HL-60 (cell line): Measurements from ENCODE around the gene PCNX2.

Source experiments
- DNase-seq, 2 experiments: peaks; one replicate each; pipeline ENCODE4 v3.0.0-alpha.2; 2010 to 2020; ENCODE audit warnings: low read depth in 1 of 2, low spot score in 1 of 2
- H3K27ac ChIP-seq: fragments of 250-450 bp; sonication (Bioruptor Pico); replicated peaks from 2 replicates; pipeline ENCODE4 v1.5.1; 2020; ENCODE audit warnings: mild to moderate bottlenecking, moderate library complexity
- H3K27me3 ChIP-seq: fragments of 250-450 bp; sonication (Bioruptor Pico); 2 replicates; pipeline ENCODE4 v1.5.1; 2021; ENCODE audit warnings: mild to moderate bottlenecking, moderate library complexity; ENCODE audit not compliant: insufficient read depth, poor library complexity, severe bottlenecking
- H3K4me3 ChIP-seq: replicated peaks from 2 replicates; pipeline ENCODE4 v1.5.1; 2011; ENCODE audit warnings: mild to moderate bottlenecking, control low read depth, low read length; ENCODE audit not compliant: insufficient read depth
- CTCF ChIP-seq: IDR thresholded peaks from one replicate; pipeline ENCODE4 v1.5.1; 2011; ENCODE audit warnings: low read length, control low read depth, inconsistent platforms; ENCODE audit not compliant: insufficient read depth
- GABPA ChIP-seq: IDR thresholded peaks from 2 replicates; pipeline ENCODE4 v1.6.1; 2012; ENCODE audit warnings: low read depth
- POLR2AphosphoS5 ChIP-seq: IDR thresholded peaks from 2 replicates; pipeline ENCODE4 v1.6.1; 2012; ENCODE audit warnings: low read depth
- REST ChIP-seq: IDR thresholded peaks from 2 replicates; pipeline ENCODE4 v1.6.1; 2012; ENCODE audit warnings: low read depth; ENCODE audit not compliant: insufficient replicate concordance
- SPI1 ChIP-seq: IDR thresholded peaks from 2 replicates; pipeline ENCODE4 v1.6.1; 2012; ENCODE audit warnings: low read depth, mild to moderate bottlenecking, borderline replicate concordance

Gene PCNX2

GRCh38 chr1:233163696-233164095 is 131.8 kb downstream of the PCNX2 start:
- DNase-seq, result no peak
- no peak overlapping the region for H3K4me3 ChIP-seq
- no peak for TF ChIP-seq POLR2AphosphoS5
- no peak for TF ChIP-seq REST
- no peak for TF ChIP-seq SPI1
- no peak for TF ChIP-seq GABPA
- no peak for TF ChIP-seq CTCF
- no peak overlapping the region for H3K27ac ChIP-seq
- no peaks in the 10 kb centered on the region for H3K27me3 ChIP-seq

GRCh38 chr1:233158322-233158721 is 137.2 kb downstream of the PCNX2 start:
- no peak overlapping the region for H3K27ac ChIP-seq
- no peak for DNase-seq
- no peak overlapping the region for H3K4me3 ChIP-seq
- H3K27me3 ChIP-seq, result no peaks in the 10 kb centered on the region
- TF ChIP-seq SPI1, result no peak

- no peak for DNase-seq
- no peak overlapping the region for H3K4me3 ChIP-seq
- no peak for TF ChIP-seq SPI1
- no peak overlapping the region for H3K27ac ChIP-seq
- no peaks in the 10 kb centered on the region for H3K27me3 ChIP-seq
Measured at GRCh38 chr1:233157245-233157644, 138.3 kb downstream of the PCNX2 start.

GRCh38 chr1:233151861-233152260 is 143.7 kb downstream of the PCNX2 start:
- H3K4me3 ChIP-seq, result no peak overlapping the region
- no peak for TF ChIP-seq SPI1
- no peak for TF ChIP-seq POLR2AphosphoS5
- no peak for TF ChIP-seq REST
- TF ChIP-seq CTCF, result no peak
- TF ChIP-seq GABPA, result no peak
- no peak overlapping the region for H3K27ac ChIP-seq
- DNase-seq, result no peak
- no peaks in the 10 kb centered on the region for H3K27me3 ChIP-seq

- no peak for DNase-seq
- Histone ChIP-seq H3K4me3 (no peak overlapping the region), H3K27me3 (no peaks in the 10 kb centered on the region), H3K27ac (no peak overlapping the region)
- no peak for TF ChIP-seq REST
- TF ChIP-seq POLR2AphosphoS5, result no peak
- no peak for TF ChIP-seq CTCF
- no peak for TF ChIP-seq GABPA
- TF ChIP-seq SPI1, result no peak
Measured at GRCh38 chr1:233144434-233144833, 151.1 kb downstream of the PCNX2 start.
